Endodermal cell (in vitro differentiated cells): ENCODE data around the gene KTN1. TPM values are rescaled to one million over a fixed set of nuclear protein-coding genes. Genes with fewer than 3 reads are reported as not detected.

Experiments used
- DNase-seq: peaks from one replicate; pipeline ENCODE4 v3.0.0-alpha.2; 2017
- H3K27ac ChIP-seq: 2 replicates; pipeline ENCODE4 v1.5.1; 2013; ENCODE audit warnings: mild to moderate bottlenecking, low read depth, low read length, moderate library complexity
- H3K27me3 ChIP-seq: 2 replicates; pipeline ENCODE4 v1.6.1; 2013; ENCODE audit warnings: mild to moderate bottlenecking, low read length, moderate library complexity; ENCODE audit not compliant: insufficient read depth, control insufficient read depth, poor library complexity, severe bottlenecking
- H3K36me3 ChIP-seq: 2 replicates; pipeline ENCODE4 v1.7.0; 2013; ENCODE audit warnings: mild to moderate bottlenecking, low read length, moderate library complexity; ENCODE audit not compliant: control insufficient read depth, insufficient read depth
- H3K4me1 ChIP-seq: one replicate; pipeline ENCODE4 v1.7.0; 2013; ENCODE audit warnings: low read length; ENCODE audit not compliant: control insufficient read depth, insufficient read depth
- H3K4me3 ChIP-seq: 2 replicates; pipeline ENCODE4 v1.5.1; 2013; ENCODE audit warnings: mild to moderate bottlenecking, low read length, moderate library complexity
- H3K9ac ChIP-seq: 2 replicates; pipeline ENCODE4 v1.6.1; 2013; ENCODE audit warnings: mild to moderate bottlenecking, low read length, moderate library complexity; ENCODE audit not compliant: poor library complexity, severe bottlenecking; ENCODE audit errors: extremely low read depth
- H3K9me3 ChIP-seq: 2 replicates; pipeline ENCODE4 v1.6.1; 2013; ENCODE audit warnings: mild to moderate bottlenecking, low read length, moderate library complexity; ENCODE audit not compliant: control insufficient read depth
- H3K27ac Mint-ChIP-seq: 2 replicates; pipeline ENCODE4 v1.8.0; 2020; ENCODE audit warnings: mixed read lengths
- H3K27me3 Mint-ChIP-seq: 2 replicates; pipeline ENCODE4 v1.8.0; 2021; ENCODE audit warnings: mild to moderate bottlenecking, mixed read lengths; ENCODE audit not compliant: insufficient read depth
- H3K36me3 Mint-ChIP-seq: 2 replicates; pipeline ENCODE4 v1.8.0; 2020; ENCODE audit warnings: low read depth, mixed read lengths
- H3K4me1 Mint-ChIP-seq: 2 replicates; pipeline ENCODE4 v1.8.0; 2020; ENCODE audit warnings: mixed read lengths
- H3K4me3 Mint-ChIP-seq: 2 replicates; pipeline ENCODE4 v1.8.0; 2020; ENCODE audit warnings: mild to moderate bottlenecking, moderate library complexity, mixed read lengths
- H3K9me3 Mint-ChIP-seq: 2 replicates; pipeline ENCODE4 v1.8.0; 2020; ENCODE audit warnings: mild to moderate bottlenecking, mixed read lengths
- WGBS, 2 experiments: methylation state at CpG; one replicate each; pipeline versions ENCODE4 v1.1.5 to v1.1.7; 2013; ENCODE audit warnings: missing lambda C conversion rate in 2 of 2, mixed read lengths in 1 of 2; ENCODE audit not compliant: insufficient coverage in 1 of 2, insufficient read length in 1 of 2; 5-methylcytosine and 5-hydroxymethylcytosine counted together
- total RNA-seq, 2 donors: library from RNA; stranded (reverse); fragmentation: NEBNext Ultra II Directional in 1 of 2; extraction: Animal tissue kit (Norgen Biotek cat#: 25700) in 1 of 2; gene quantifications; 2 replicates in 1 of 2; 3 replicates in 1 of 2; pipeline ENCODE4 v1.2.1, GENCODE V29; 2021
- TF ChIP-seq, protein P1 (sequence below): fragments of 200-600 bp; sonication (generic); conservative IDR thresholded peaks from 2 replicates; pipeline ENCODE4 v1.5.0; 2021; ENCODE audit warnings: antibody characterized with exemption, mild to moderate bottlenecking

KTN1 gene
- total RNA-seq, 2 donors from 2014 or later = 215 to 239 TPM

DNA sequence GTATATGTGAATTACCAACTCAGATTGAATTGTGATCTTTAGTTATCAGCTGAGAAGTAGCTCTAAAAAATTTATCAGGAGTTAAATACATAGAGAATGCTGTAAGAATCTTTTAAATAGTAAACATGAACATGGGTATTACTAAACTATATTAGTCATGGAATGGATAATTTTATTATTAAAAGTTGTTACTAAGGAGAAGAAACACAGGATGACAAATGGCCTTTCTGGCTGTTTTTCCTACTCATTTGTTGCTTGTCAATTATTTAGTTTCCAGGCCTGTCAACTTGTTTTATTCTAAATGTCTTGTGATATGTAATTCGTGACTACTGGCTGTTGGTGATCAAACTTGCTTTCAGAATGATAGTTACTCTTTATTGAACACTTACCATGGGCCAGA is 58.7 kb downstream of the KTN1 start:
- no peaks in the 10 kb centered on the region for H3K27me3 Mint-ChIP-seq
- H3K36me3 Mint-ChIP-seq = peaks cover 68% of the 10 kb centered on the region

DNA sequence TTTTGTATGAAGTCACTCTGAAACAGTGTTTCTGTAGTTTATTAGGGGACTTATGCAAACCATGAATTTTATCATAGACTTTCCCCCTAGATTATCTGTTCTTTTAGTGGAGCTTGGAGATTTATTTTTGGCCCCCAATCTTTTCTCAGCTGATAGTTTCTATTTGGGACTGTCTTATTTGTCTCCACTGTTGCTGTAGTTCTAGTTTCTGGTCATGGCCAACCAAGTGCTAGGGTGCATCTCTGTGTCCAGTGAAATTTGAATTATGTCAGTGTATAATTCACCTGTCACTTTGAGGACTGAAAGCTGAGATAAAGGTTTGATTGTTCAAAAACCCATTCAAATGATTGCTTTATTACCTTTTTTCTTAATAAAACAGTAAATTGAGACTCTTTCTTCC is 61.3 kb downstream of the KTN1 start:
- H3K27ac ChIP-seq = no peak overlapping the region
- no peaks in the 10 kb centered on the region for H3K27me3 ChIP-seq
- no peak overlapping the region for H3K4me3 Mint-ChIP-seq
- H3K36me3 ChIP-seq = peaks cover 95% of the 10 kb centered on the region
- TF ChIP-seq, protein P1, sequence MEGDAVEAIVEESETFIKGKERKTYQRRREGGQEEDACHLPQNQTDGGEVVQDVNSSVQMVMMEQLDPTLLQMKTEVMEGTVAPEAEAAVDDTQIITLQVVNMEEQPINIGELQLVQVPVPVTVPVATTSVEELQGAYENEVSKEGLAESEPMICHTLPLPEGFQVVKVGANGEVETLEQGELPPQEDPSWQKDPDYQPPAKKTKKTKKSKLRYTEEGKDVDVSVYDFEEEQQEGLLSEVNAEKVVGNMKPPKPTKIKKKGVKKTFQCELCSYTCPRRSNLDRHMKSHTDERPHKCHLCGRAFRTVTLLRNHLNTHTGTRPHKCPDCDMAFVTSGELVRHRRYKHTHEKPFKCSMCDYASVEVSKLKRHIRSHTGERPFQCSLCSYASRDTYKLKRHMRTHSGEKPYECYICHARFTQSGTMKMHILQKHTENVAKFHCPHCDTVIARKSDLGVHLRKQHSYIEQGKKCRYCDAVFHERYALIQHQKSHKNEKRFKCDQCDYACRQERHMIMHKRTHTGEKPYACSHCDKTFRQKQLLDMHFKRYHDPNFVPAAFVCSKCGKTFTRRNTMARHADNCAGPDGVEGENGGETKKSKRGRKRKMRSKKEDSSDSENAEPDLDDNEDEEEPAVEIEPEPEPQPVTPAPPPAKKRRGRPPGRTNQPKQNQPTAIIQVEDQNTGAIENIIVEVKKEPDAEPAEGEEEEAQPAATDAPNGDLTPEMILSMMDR = no peak
- H3K9me3 Mint-ChIP-seq = no peaks in the 10 kb centered on the region
- no peaks in the 10 kb centered on the region for H3K9me3 ChIP-seq
- no peaks in the 10 kb centered on the region for H3K27me3 Mint-ChIP-seq
- no peak overlapping the region for H3K4me3 ChIP-seq
- H3K36me3 Mint-ChIP-seq = peaks cover 70% of the 10 kb centered on the region
- no peaks in the 10 kb centered on the region for H3K4me1 ChIP-seq
- no peak for DNase-seq
- no peak overlapping the region for H3K27ac Mint-ChIP-seq
- no peak overlapping the region for H3K9ac ChIP-seq
- H3K4me1 Mint-ChIP-seq = no peaks in the 10 kb centered on the region

More for the DNA sequence above, 58.7 kb downstream of the KTN1 start:
- Histone ChIP-seq H3K9ac (no peak overlapping the region), H3K27me3 (no peaks in the 10 kb centered on the region), H3K36me3 (peaks cover 95% of the 10 kb centered on the region), H3K27ac (no peak overlapping the region), H3K9me3 (no peaks in the 10 kb centered on the region), H3K4me3 (no peak overlapping the region), H3K4me1 (no peaks in the 10 kb centered on the region)
- Mint-ChIP-seq H3K4me1 (no peaks in the 10 kb centered on the region), H3K4me3 (no peak overlapping the region), H3K9me3 (no peaks in the 10 kb centered on the region), H3K27ac (no peak overlapping the region)
- TF ChIP-seq, protein P1 = no peak
- DNase-seq = no peak
- no CpG with 5 or more reads among the region's 1 CpG for WGBS, 2 experiments

DNA sequence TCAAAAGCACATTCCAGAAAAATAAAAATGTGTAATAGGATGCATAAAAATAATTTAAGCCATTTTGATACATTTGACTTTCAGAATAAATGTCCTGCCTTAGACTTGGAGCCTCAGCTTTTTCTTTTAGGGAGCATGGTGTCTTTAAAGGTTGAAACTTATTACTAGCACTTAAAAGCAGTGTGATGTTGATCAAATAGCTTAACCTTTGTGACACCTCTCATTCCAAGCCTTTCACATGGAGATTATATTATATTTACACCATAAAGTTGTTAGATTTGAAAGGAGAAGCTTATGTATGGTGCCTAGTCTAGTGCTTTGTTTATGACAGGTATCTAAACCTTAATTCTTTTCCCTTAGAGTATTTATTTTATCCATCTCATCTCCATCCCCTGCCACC is 61.9 kb downstream of the KTN1 start:
- Histone ChIP-seq H3K4me3 (no peak overlapping the region), H3K36me3 (peaks cover 95% of the 10 kb centered on the region), H3K27ac (no peak overlapping the region), H3K9ac (no peak overlapping the region), H3K27me3 (no peaks in the 10 kb centered on the region), H3K4me1 (no peaks in the 10 kb centered on the region), H3K9me3 (no peaks in the 10 kb centered on the region)
- H3K36me3 Mint-ChIP-seq = peaks cover 71% of the 10 kb centered on the region
- H3K27me3 Mint-ChIP-seq = no peaks in the 10 kb centered on the region
- TF ChIP-seq, protein P1 = no peak
- DNase-seq = no peak
- H3K9me3 Mint-ChIP-seq = no peaks in the 10 kb centered on the region
- H3K4me1 Mint-ChIP-seq = no peaks in the 10 kb centered on the region
- H3K4me3 Mint-ChIP-seq = no peak overlapping the region
- H3K27ac Mint-ChIP-seq = no peak overlapping the region
